Stimulated activated CD4-positive, alpha-beta T cell treated with anti-CD3 and anti-CD28 coated beads, Interleukin-1b, Interleukin-23, amount 100 ng/mL, for 4 hours (primary cell): ENCODE results near the gene USP28.
"Not testable (repeated sequence)": the region's sequence is repeated elsewhere in the genome, so short reads cannot be mapped to it uniquely, and the experiment has no call there.

ENCODE experiments used
- DNase-seq, 2 donors: peaks; one replicate each; pipeline ENCODE4 v3.0.0-alpha.2; 2020; ENCODE audit warnings: low read depth in 2 of 2

The USP28 gene

GRCh38 chr11:113838005-113838404 lies 37.4 kb downstream of the USP28 start:
- no peak for DNase-seq

GRCh38 chr11:113835306-113835705 lies 40.1 kb downstream of the USP28 start:
- no peak for DNase-seq

GRCh38 chr11:113833151-113833550 lies 42.2 kb downstream of the USP28 start:
- no peak for DNase-seq

GRCh38 chr11:113831314-113831713 lies 44.1 kb downstream of the USP28 start:
- DNase-seq = no peak

GRCh38 chr11:113829751-113830150 lies 45.6 kb downstream of the USP28 start:
- DNase-seq = no peak

- no peak for DNase-seq
Measured at GRCh38 chr11:113828191-113828590, 47.2 kb downstream of the USP28 start.

- DNase-seq = no peak
Measured at GRCh38 chr11:113827477-113827876, 47.9 kb downstream of the USP28 start.

- no peak for DNase-seq
Measured at GRCh38 chr11:113818426-113818825, 56.9 kb downstream of the USP28 start.

GRCh38 chr11:113817626-113818025 lies 57.7 kb downstream of the USP28 start:
- DNase-seq = no peak

- no peak for DNase-seq
Measured at GRCh38 chr11:113817162-113817561, 58.2 kb downstream of the USP28 start.

- no peak for DNase-seq
Measured at GRCh38 chr11:113814181-113814580, 61.2 kb downstream of the USP28 start.

GRCh38 chr11:113808931-113809330 lies 66.4 kb downstream of the USP28 start:
- no peak for DNase-seq

GRCh38 chr11:113806406-113806805 lies 69.0 kb downstream of the USP28 start:
- no peak for DNase-seq

- no peak for DNase-seq
Measured at GRCh38 chr11:113805640-113806039, 69.7 kb downstream of the USP28 start.

- no peak for DNase-seq
Measured at GRCh38 chr11:113802621-113803020, 72.8 kb downstream of the USP28 start.

GRCh38 chr11:113796663-113797259 lies 78.6 kb downstream of the USP28 start:
- peak in 1 of 2 donors; percentile 5 for DNase-seq

- DNase-seq = no peak
Measured at GRCh38 chr11:113789675-113790320, 85.6 kb downstream of the USP28 start.

GRCh38 chr11:113789016-113789415 lies 86.4 kb downstream of the USP28 start:
- DNase-seq = not testable (repeated sequence)

GRCh38 chr11:113782134-113782533 lies 93.2 kb downstream of the USP28 start:
- DNase-seq = no peak

GRCh38 chr11:113781682-113782081 lies 93.7 kb downstream of the USP28 start:
- DNase-seq = no peak

- no peak for DNase-seq
Measured at GRCh38 chr11:113779496-113779895, 95.9 kb downstream of the USP28 start, which contains the start of gene CLDN25. Gene CLDN25 (plus strand): TSS chr11:113779796. CDS start chr11:113779796, 0 bp downstream.

- DNase-seq = no peak
Measured at GRCh38 chr11:113778111-113778910, 97.1 kb downstream of the USP28 start.

GRCh38 chr11:113774174-113774503 lies 101.2 kb downstream of the USP28 start:
- no peak for DNase-seq
